ENCODE results near the gene EBLN1.

Gene EBLN1

GRCh38 chr10:22244001-22244400 is 26.2 kb upstream of the EBLN1 start:
- TF ChIP-seq, protein P1, sequence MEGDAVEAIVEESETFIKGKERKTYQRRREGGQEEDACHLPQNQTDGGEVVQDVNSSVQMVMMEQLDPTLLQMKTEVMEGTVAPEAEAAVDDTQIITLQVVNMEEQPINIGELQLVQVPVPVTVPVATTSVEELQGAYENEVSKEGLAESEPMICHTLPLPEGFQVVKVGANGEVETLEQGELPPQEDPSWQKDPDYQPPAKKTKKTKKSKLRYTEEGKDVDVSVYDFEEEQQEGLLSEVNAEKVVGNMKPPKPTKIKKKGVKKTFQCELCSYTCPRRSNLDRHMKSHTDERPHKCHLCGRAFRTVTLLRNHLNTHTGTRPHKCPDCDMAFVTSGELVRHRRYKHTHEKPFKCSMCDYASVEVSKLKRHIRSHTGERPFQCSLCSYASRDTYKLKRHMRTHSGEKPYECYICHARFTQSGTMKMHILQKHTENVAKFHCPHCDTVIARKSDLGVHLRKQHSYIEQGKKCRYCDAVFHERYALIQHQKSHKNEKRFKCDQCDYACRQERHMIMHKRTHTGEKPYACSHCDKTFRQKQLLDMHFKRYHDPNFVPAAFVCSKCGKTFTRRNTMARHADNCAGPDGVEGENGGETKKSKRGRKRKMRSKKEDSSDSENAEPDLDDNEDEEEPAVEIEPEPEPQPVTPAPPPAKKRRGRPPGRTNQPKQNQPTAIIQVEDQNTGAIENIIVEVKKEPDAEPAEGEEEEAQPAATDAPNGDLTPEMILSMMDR (IDR thresholded peaks at IDR 0.05; ENCODE audit: low read depth, low read length) = no peak
- H3K4me3 ChIP-seq (ENCODE audit: low read depth, low read length) = no peak overlapping the region

GRCh38 chr10:22243321-22243720 is 25.5 kb upstream of the EBLN1 start:
- H3K4me3 ChIP-seq (ENCODE audit: low read depth, low read length) = no peak overlapping the region
- TF ChIP-seq, protein P1 (IDR thresholded peaks at IDR 0.05; ENCODE audit: low read depth, low read length) = no peak

- no peak overlapping the region for H3K4me3 ChIP-seq (ENCODE audit: low read depth, low read length)
- TF ChIP-seq, protein P1 (IDR thresholded peaks at IDR 0.05; ENCODE audit: low read depth, low read length) = no peak
These were observed 13.4 kb upstream of the EBLN1 start for GRCh38 chr10:22231260-22231659.

GRCh38 chr10:22230158-22230833 is 12.5 kb upstream of the EBLN1 start:
- TF ChIP-seq, protein P1 (IDR thresholded peaks at IDR 0.05; ENCODE audit: low read depth, low read length) = no peak
- H3K4me3 ChIP-seq (ENCODE audit: low read depth, low read length) = peak overlapping the region; percentile 74

DNA sequence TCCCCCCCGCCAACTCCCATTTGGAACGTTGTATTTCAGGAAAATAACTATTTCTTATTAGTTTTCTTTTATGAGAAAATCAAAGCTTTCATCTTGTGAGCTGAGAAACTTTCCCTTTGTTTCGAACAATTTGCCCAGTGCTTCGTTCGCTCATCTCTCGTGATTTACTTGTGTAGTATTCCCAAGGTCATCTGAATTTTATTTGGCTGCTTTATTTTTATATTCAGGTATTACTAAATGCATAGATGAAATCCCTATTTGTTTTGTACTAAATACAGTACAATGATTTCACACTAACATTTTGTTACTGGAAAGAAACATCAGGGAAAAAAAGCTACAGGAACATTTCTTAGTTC is 12.0 kb upstream of the EBLN1 start:
- H3K4me3 ChIP-seq (ENCODE audit: low read depth, low read length) = peak overlapping the region; percentile 74
- TF ChIP-seq, protein P1 (IDR thresholded peaks at IDR 0.05; ENCODE audit: low read depth, low read length) = no peak

DNA sequence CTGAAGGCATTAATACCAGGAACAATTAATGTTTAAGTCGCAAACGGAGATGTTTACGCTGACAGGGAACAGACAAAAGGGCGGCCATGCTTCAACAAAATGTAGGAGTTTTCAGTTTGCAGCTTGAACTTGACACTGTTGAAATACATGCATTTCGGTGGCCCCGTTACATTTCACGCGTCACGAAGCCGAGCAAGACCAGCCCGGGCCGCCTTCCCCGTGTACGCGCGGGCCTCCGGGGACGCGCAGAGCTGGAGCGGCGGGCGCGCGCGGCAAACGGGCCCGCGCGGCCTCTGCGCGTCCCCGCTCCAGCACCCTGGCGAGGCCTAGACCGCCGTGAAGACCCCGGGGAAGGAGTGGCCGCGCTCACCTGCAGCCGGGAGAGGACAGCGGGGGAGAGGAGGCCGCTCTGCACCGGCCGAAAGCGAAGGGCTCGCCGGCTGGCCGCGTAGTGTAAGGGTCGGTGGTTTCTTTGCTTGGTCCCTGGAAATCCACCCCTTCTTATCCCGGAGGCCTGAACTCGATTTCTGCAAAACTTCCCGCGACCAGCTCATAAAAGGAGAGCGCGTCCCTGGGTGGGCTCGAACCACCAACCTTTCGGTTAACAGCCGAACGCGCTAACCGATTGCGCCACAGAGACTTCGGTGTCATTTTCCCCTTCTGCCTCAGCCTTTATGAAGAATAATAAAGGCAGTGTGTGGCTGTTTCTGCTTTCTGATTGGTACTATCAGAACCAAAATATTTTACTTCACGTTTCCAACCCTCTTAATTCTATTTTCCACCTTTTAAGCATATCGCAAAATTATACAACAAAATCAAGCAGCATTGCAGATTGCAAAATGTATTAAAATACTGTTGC is 11.4 kb upstream of the EBLN1 start:
- TF ChIP-seq, protein P1 (IDR thresholded peaks at IDR 0.05; ENCODE audit: low read depth, low read length) = no peak
- peak overlapping the region; percentile 74 for H3K4me3 ChIP-seq (ENCODE audit: low read depth, low read length)
